GM13976 (cell line): ENCODE results near the gene FOXN4.

Experiments
- DNase-seq: peaks from one replicate; pipeline ENCODE4 v3.0.0; 2012; ENCODE audit warnings: low spot score
- CTCF ChIP-seq: IDR thresholded peaks from 2 replicates; pipeline ENCODE4 v1.5.1; 2012; ENCODE audit warnings: borderline replicate concordance, mild to moderate bottlenecking; ENCODE audit not compliant: insufficient read depth; ENCODE audit errors: extremely low read depth, missing control alignments, control extremely low read depth
- in situ Hi-C: fragments of 300-500 bp; cut with MboI; formaldehyde crosslinking; loops from one replicate; pipeline ENCODE4 v1.12.0; 2022; ENCODE audit warnings: low sequenced_read_pairs, mixed read lengths, inconsistent platforms; ENCODE audit not compliant: unreplicated experiment

The FOXN4 gene

GRCh38 chr12:109291117-109291516 lies 18.0 kb downstream of the FOXN4 start:
- no peak for DNase-seq
- in situ Hi-C loops = no loop called here

GRCh38 chr12:109290061-109290460 lies 19.0 kb downstream of the FOXN4 start:
- in situ Hi-C loops = no loop called here
- no peak for TF ChIP-seq CTCF
- no peak for DNase-seq

More at GRCh38 chr12:109291117-109291516, 18.0 kb downstream of the FOXN4 start:
- no peak for TF ChIP-seq CTCF

- DNase-seq = no peak
These were observed 19.5 kb downstream of the FOXN4 start for GRCh38 chr12:109289551-109289950.

GRCh38 chr12:109289004-109289403 lies 20.1 kb downstream of the FOXN4 start:
- in situ Hi-C loops = no loop called here
- no peak for TF ChIP-seq CTCF
- DNase-seq = no peak

More at GRCh38 chr12:109289551-109289950, 19.5 kb downstream of the FOXN4 start:
- no peak for TF ChIP-seq CTCF
- in situ Hi-C loops = no loop called here

- DNase-seq = no peak
- in situ Hi-C loops = no loop called here
- TF ChIP-seq CTCF = no peak
These were observed 20.5 kb downstream of the FOXN4 start for GRCh38 chr12:109288571-109288970.

GRCh38 chr12:109287811-109288469 lies 21.1 kb downstream of the FOXN4 start:
- TF ChIP-seq CTCF = no peak
- no peak for DNase-seq
- in situ Hi-C loops = no loop called here
